GM19351 (cell line): ENCODE data around the gene OPA1.
A peak's percentile ranks its signal among the peaks of the same experiment; 100 is the strongest.
"Not testable (repeated sequence)": the region's sequence is repeated elsewhere in the genome, so short reads cannot be mapped to it uniquely, and the experiment has no call there.

Experiments
- ATAC-seq: cut with Tn5 transposase; IDR thresholded peaks from one replicate; pipeline ENCODE4 v1.9.1; 2021; ENCODE audit warnings: mild to moderate bottlenecking, moderate library complexity; ENCODE audit not compliant: unreplicated experiment

Gene OPA1

GRCh38 chr3:193586526-193586925 is 6.5 kb upstream of the OPA1 start:
- no peak for ATAC-seq

DNA sequence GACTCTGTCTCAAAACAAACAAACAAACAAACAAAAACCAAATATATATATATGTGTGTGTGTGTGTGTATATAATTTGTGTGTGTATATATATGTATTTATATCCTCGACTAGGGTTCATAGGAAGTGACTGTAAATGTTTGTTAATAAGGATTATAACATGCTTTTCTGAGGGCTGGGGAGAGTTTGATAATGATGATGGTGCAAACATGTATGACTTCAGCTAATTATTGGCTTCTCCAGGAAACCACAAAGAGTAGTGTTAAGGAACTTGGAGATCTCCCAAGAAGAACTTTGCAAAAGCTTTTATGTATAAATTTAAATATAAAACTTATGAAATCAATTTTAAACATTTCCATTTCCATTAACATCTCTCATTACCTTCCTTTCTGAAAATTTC is 3.9 kb upstream of the OPA1 start:
- no peak for ATAC-seq

GRCh38 chr3:193589616-193590015 is 3.4 kb upstream of the OPA1 start:
- no peak for ATAC-seq

GRCh38 chr3:193590088-193590856 is 2.7 kb upstream of the OPA1 start:
- ATAC-seq, result no peak

- peak; percentile 19 for ATAC-seq
These were observed 641 bp downstream of the OPA1 start for GRCh38 chr3:193593668-193594030.

DNA sequence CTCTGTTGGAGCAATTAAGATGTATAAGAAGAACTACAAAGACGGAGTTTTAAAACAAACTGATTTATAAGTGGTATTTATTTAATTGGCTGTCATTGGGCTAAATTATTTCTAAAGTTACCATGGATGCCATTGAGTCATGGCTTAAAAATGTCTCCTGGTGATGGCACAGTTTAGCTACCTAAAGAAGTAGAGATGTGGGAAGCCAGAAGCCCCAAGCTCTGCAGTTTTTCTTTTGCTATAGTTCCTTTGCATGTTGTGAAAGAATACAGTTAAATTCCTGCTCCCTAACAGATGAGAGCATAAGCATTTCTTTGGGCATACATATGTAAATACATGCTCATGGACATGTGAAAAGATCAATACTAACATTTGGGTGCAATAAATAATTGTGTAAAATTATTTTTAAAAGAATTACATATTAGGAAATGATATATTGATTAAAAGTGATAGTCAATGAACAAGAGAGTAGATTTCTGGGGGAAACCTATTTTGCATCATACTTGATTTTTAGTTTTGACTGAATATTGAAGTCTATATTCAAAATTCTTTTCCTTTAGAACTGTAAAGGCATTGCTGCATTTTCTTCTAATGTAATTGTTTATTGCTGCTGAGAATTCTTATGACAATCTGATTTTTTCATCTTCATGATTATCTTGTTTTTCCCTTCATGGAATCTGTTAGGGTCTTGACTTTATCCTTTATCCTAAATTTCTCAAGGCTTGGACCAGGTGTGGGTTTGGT is 2.1 kb downstream of the OPA1 start:
- ATAC-seq, result no peak

DNA sequence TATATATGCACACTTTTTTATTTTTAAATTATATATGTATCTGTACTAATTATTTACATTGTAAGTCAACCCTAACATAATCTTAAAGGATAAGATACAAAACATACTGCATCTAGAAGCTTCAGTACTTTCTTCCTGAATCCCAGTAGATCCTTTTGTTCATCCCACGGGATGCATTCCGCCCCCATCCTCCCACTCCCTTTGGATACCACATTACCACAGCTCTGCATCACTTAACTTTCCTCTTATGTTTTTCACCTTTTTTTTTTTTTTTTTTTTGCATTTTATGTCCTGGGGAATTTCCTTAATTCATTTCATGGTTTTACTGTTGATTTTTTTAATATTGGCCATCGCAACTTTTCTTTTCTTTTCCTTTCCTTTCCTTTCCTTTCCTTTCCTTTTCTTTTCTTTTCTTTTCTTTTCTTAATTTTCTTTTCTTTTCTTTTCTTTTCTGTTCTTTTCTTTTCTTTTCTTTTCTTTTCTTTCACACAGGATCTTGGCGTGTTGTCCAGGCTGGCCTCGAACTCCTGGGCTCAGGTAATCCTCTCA is 3.0 kb downstream of the OPA1 start:
- no peak for ATAC-seq

- ATAC-seq, result no peak
These were observed 5.2 kb downstream of the OPA1 start for GRCh38 chr3:193598202-193598601.

GRCh38 chr3:193599393-193599792 is 6.4 kb downstream of the OPA1 start:
- ATAC-seq, result no peak

DNA sequence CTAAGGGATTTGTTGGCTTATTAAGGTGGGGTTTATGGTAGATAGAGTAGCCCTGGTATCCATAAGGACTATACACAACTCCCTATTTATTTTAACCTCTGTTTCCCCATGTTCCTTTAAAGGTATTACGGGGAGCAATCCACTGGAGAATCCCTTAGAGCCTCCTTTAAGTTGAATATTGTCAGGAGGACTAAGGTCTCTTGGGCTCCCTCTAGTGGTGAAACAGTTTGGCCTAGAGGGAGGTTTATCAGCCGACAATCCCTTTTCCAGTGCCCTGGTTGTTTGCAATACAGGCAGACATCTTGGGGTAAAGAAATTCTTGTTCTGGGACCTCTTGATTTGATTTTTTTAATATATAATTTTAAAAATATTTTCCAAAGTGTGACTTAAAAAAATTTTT is 12.9 kb downstream of the OPA1 start:
- ATAC-seq, result peak; percentile 97

DNA sequence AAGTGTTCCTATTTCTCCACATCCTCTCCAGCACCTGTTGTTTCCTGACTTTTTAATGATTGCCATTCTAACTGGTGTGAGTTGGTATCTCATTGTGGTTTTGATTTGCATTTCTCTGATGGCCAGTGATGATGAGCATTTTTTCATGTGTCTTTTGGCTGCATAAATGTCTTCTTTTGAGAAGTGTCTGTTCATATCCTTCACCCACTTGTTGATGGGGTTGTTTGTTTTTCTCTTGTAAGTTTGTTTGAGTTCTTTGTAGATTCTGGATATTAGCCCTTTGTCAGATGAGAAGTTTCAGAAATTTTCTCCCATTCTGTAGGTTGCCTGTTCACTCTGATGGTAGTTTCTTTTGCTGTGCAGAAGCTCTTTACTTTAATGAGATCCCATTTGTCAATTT is 13.9 kb downstream of the OPA1 start:
- not testable (repeated sequence) for ATAC-seq

DNA sequence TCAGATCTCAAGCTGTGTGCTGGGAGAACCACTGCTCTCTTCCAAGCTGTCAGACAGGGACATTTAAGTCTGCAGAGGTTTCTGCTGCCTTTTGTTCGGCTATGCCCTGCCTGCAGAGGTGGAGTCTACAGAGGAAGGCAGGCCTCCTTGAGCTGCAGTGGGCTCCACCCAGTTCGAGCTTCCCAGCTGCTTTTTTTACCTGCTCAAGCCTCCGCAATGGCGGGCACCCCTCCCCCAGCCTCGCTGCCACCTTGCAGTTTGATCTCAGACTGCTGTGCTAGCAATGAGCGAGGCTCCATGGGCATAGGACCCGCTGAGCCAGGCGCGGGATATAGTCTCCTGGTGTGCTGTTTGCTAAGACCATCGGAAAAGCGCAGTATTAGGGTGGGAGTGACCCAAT is 17.5 kb downstream of the OPA1 start:
- ATAC-seq, result not testable (repeated sequence)

GRCh38 chr3:193614430-193614829 is 21.4 kb downstream of the OPA1 start:
- no peak for ATAC-seq

GRCh38 chr3:193617628-193618027 is 24.6 kb downstream of the OPA1 start:
- ATAC-seq, result no peak

- ATAC-seq, result peak; percentile 53
These were observed 27.0 kb downstream of the OPA1 start for GRCh38 chr3:193620057-193620456.

- peak; percentile 90 for ATAC-seq
These were observed 27.6 kb downstream of the OPA1 start for GRCh38 chr3:193620650-193621049.

- no peak for ATAC-seq
These were observed 28.1 kb downstream of the OPA1 start for GRCh38 chr3:193621127-193621526.

- no peak for ATAC-seq
These were observed 37.0 kb downstream of the OPA1 start for GRCh38 chr3:193630005-193630404.

DNA sequence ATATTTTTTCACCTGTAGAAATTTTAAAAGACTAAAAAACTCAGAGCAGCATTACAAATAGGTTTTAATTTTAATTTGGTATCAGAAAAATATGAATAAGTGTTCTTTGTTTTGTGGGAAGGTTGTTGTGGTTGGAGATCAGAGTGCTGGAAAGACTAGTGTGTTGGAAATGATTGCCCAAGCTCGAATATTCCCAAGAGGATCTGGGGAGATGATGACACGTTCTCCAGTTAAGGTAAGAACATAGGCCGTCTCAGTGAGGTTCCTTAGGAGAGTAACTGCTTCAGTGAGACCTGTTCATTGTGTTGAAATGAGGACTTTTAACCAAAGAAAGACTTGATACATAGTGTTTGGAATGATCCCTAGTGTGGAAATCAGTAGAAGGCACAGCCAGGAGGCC is 44.8 kb downstream of the OPA1 start:
- ATAC-seq, result no peak

- ATAC-seq, result no peak
These were observed 45.8 kb downstream of the OPA1 start for GRCh38 chr3:193638833-193639232.

GRCh38 chr3:193640165-193640715 is 47.2 kb downstream of the OPA1 start:
- no peak for ATAC-seq
